ENCODE results near the gene RHOF. TPM values are rescaled to one million over a fixed set of nuclear protein-coding genes. Genes with fewer than 3 reads are reported as not detected.

Gene RHOF
- total RNA-seq, 1 experiment from 2014 or later, result 71.8 TPM

- ChIA-PET CTCF (no interaction called here), POLR2A (no interaction called here)
- Histone ChIP-seq H3K9me3 (ENCODE audit: control insufficient read depth, insufficient read depth, low read depth, low read length) (no peaks in the 10 kb centered on the region), H3K27me3 (ENCODE audit: control insufficient read depth, insufficient read depth, low read length) (no peaks in the 10 kb centered on the region), H3K27ac (ENCODE audit: low read length) (no peak overlapping the region), H3K36me3 (ENCODE audit: control insufficient read depth, insufficient read depth, low read length) (no peaks in the 10 kb centered on the region), H3K4me3 (ENCODE audit: low read depth in 2 of 2, low read length in 2 of 2) (no peak overlapping the region), H3K4me1 (ENCODE audit: control insufficient read depth, insufficient read depth, low read length) (no peaks in the 10 kb centered on the region)
- in situ Hi-C loops (cut with HindIII; ENCODE audit: low pct_unique_long_range_greater_than_20kb, low sequenced_read_pairs), result no loop called here
- no TSS peak for BruUV-seq (replicated peaks)
- TF ChIP-seq CTCF (IDR thresholded peaks at IDR 0.05) (no peak), POLR2AphosphoS5 (IDR thresholded peaks at IDR 0.05; ENCODE audit: low read depth, low read length) (no peak), TCF7L2 (IDR thresholded peaks at IDR 0.05; ENCODE audit: low read depth, low read length) (no peak), REST (IDR thresholded peaks at IDR 0.05; ENCODE audit: insufficient read depth in 1 of 2, low read depth in 2 of 2, low read length in 1 of 2) (no peak), SIN3A (IDR thresholded peaks at IDR 0.05; ENCODE audit: borderline replicate concordance, insufficient read depth, low read depth, low read length) (no peak)
- no peak for ATAC-seq
- intact Hi-C loops (cut with micrococcal nuclease; ENCODE audit: unreplicated experiment), result no loop called here
- DNase-seq (ENCODE audit: low read depth, low spot score), result no peak
Measured at GRCh38 chr12:121729021-121729420, 64.5 kb downstream of the RHOF start.

Other genes starting within 250 kb of the RHOF start
- 27.5 TPM for gene KDM2B, start 212.7 kb downstream of the RHOF start, total RNA-seq (2021; ENCODE audit: unreplicated experiment)
- gene ORAI1, start 167.2 kb downstream of the RHOF start, total RNA-seq (2021; ENCODE audit: unreplicated experiment), result 36.7 TPM
- gene MORN3, start 124.0 kb downstream of the RHOF start, total RNA-seq (2021; ENCODE audit: unreplicated experiment), result 0.72 TPM
- 22.3 TPM for gene TMEM120B, start 80.9 kb downstream of the RHOF start, total RNA-seq (2021; ENCODE audit: unreplicated experiment)
- 31.2 TPM for gene SETD1B, start 10.3 kb upstream of the RHOF start, total RNA-seq (2021; ENCODE audit: unreplicated experiment)
- 0.51 TPM for gene HPD, start 65.2 kb upstream of the RHOF start, total RNA-seq (2021; ENCODE audit: unreplicated experiment)
- gene PSMD9, start 95.1 kb upstream of the RHOF start, total RNA-seq (2021; ENCODE audit: unreplicated experiment), result 62.7 TPM
- gene CFAP251, start 124.9 kb upstream of the RHOF start, total RNA-seq (2021; ENCODE audit: unreplicated experiment), result 4.2 TPM
- gene BCL7A, start 228.2 kb upstream of the RHOF start, total RNA-seq (2021; ENCODE audit: unreplicated experiment), result 14.5 TPM